ENCODE results near the gene NEMP1.
A peak's percentile ranks its signal among the peaks of the same experiment; 100 is the strongest.

- no peak for TF ChIP-seq CTCF (IDR thresholded peaks at IDR 0.05)
- peak; percentile 68 for TF ChIP-seq POLR2A (IDR thresholded peaks at IDR 0.05)
These were observed 32.6 kb upstream of the NEMP1 start, which contains the start of gene STAT6 for GRCh38 chr12:57111031-57111734.

Measured in right lobe of liver (tissue), 4 donors.